ENCODE results near the gene FCHSD2.
"Not testable (repeated sequence)": the region's sequence is repeated elsewhere in the genome, so short reads cannot be mapped to it uniquely, and the experiment has no call there.

FCHSD2 gene

DNA sequence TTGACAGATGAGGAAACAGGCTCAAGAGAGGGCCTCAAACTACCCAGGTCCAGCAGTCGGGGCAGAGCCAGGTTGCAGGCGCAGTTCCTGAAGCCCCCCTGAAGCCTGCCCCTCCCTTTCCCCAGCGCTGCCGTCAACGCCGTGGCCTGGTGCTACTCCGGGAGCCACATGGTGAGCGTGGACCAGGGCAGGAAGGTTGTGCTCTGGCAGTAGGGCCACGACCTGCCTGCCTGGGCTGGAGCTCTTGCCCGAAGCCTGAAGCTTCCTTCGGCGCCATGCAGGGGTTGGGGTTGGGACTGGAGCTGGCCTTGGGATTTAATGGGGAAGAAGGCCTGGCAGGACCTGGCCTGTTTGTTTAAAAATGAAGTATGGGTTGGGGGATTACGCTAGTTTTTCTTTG lies 312.9 kb downstream of the FCHSD2 start:
- H3K9me3 ChIP-seq (ENCODE audit: insufficient read depth, low read length), result no peaks in the 10 kb centered on the region
- no peaks in the 10 kb centered on the region for H3K27me3 ChIP-seq (ENCODE audit: insufficient read depth, insufficient read length)
- peaks cover 11% of the 10 kb centered on the region for H3K36me3 ChIP-seq (ENCODE audit: insufficient read depth, insufficient read length, low read length)
- H3K4me3 ChIP-seq (ENCODE audit: insufficient read length, low read depth), result no peak overlapping the region
- TF ChIP-seq SUZ12 (IDR thresholded peaks at IDR 0.05; ENCODE audit: extremely low read depth, insufficient read depth, insufficient read length), result no peak
- no peak for TF ChIP-seq ZNF274 (IDR thresholded peaks at IDR 0.05; ENCODE audit: low read depth, low read length)
- TF ChIP-seq YY1 (IDR thresholded peaks at IDR 0.05; ENCODE audit: insufficient read depth, insufficient read length), result no peak
- no peak for DNase-seq (ENCODE audit: low read depth, low spot score)
- no peak overlapping the region for H3K9ac ChIP-seq (ENCODE audit: insufficient read length, low read depth)
- H3K4me1 ChIP-seq (ENCODE audit: insufficient read depth, insufficient read length), result peaks cover 2% of the 10 kb centered on the region

GRCh38 chr11:72828692-72829101 lies 313.4 kb downstream of the FCHSD2 start:
- Histone ChIP-seq H3K4me3 (ENCODE audit: insufficient read length, low read depth) (no peak overlapping the region), H3K4me1 (ENCODE audit: insufficient read depth, insufficient read length) (peaks cover 2% of the 10 kb centered on the region), H3K36me3 (ENCODE audit: insufficient read depth, insufficient read length, low read length) (peaks cover 11% of the 10 kb centered on the region), H3K9ac (ENCODE audit: insufficient read length, low read depth) (no peak overlapping the region), H3K9me3 (ENCODE audit: insufficient read depth, low read length) (no peaks in the 10 kb centered on the region), H3K27me3 (ENCODE audit: insufficient read depth, insufficient read length) (no peaks in the 10 kb centered on the region)
- no peak for DNase-seq (ENCODE audit: low read depth, low spot score)
- TF ChIP-seq SUZ12 (IDR thresholded peaks at IDR 0.05; ENCODE audit: extremely low read depth, insufficient read depth, insufficient read length), result no peak
- no peak for TF ChIP-seq YY1 (IDR thresholded peaks at IDR 0.05; ENCODE audit: insufficient read depth, insufficient read length)
- no peak for TF ChIP-seq ZNF274 (IDR thresholded peaks at IDR 0.05; ENCODE audit: low read depth, low read length)

GRCh38 chr11:72828081-72828567 lies 314.0 kb downstream of the FCHSD2 start:
- H3K9ac ChIP-seq (ENCODE audit: insufficient read length, low read depth), result no peak overlapping the region
- TF ChIP-seq YY1 (IDR thresholded peaks at IDR 0.05; ENCODE audit: insufficient read depth, insufficient read length) (no peak), SUZ12 (IDR thresholded peaks at IDR 0.05; ENCODE audit: extremely low read depth, insufficient read depth, insufficient read length) (no peak), ZNF274 (IDR thresholded peaks at IDR 0.05; ENCODE audit: low read depth, low read length) (no peak)
- H3K9me3 ChIP-seq (ENCODE audit: insufficient read depth, low read length), result no peaks in the 10 kb centered on the region
- peaks cover 11% of the 10 kb centered on the region for H3K36me3 ChIP-seq (ENCODE audit: insufficient read depth, insufficient read length, low read length)
- H3K27me3 ChIP-seq (ENCODE audit: insufficient read depth, insufficient read length), result no peaks in the 10 kb centered on the region
- H3K4me1 ChIP-seq (ENCODE audit: insufficient read depth, insufficient read length), result peaks cover 2% of the 10 kb centered on the region
- H3K4me3 ChIP-seq (ENCODE audit: insufficient read length, low read depth), result no peak overlapping the region
- no peak for DNase-seq (ENCODE audit: low read depth, low spot score)

DNA sequence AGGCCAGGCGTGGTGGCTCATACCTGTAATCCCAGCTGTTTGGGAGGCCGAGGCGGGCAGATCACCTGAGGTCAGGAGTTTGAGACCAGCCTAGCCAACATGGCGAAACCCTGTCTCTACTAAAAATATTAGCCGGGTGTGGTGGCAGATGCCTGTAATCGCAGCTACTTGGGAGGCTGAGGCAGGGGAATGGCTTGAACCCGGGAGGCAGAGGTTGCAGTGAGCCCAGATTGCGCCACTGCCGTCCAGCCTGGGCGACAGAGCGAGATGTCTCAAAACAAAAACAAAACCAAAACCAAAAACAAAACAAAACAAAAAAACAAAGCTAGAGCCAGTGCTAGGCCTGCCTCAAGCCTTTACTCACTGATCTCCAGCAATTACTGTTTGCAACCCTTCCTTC lies 314.5 kb downstream of the FCHSD2 start:
- H3K4me1 ChIP-seq (ENCODE audit: insufficient read depth, insufficient read length); DNase-seq (ENCODE audit: low read depth, low spot score); H3K9ac ChIP-seq (ENCODE audit: insufficient read length, low read depth); H3K9me3 ChIP-seq (ENCODE audit: insufficient read depth, low read length); H3K27me3 ChIP-seq (ENCODE audit: insufficient read depth, insufficient read length); H3K4me3 ChIP-seq (ENCODE audit: insufficient read length, low read depth): not testable (repeated sequence)
- H3K36me3 ChIP-seq (ENCODE audit: insufficient read depth, insufficient read length, low read length), result peaks cover 11% of the 10 kb centered on the region

DNA sequence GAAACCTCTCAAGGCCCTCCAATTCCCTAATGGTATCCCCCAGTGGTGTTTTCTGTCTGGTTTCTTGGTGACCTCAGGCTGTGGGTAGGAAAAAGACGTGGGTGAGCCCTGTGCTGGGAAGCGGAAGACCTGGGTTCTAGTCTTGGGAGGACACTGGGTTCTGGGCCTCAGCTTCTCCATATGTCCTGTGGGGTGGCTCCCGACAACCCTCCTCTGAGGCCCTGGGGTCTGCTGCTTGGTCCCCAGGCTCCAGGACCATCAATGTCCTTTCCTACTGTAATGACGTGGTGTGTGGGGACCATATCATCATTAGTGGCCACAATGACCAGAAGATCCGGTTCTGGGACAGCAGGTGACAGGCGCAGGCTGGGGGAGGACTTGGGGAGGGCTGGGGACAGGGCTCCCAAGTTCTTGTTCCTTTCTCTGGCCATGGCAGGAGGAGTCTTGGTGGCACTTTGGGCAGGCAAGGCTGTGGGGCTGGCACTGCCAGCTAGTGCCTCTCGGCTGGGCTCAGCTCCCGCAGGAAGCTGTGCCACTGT lies 315.1 kb downstream of the FCHSD2 start:
- H3K9me3 ChIP-seq (ENCODE audit: insufficient read depth, low read length), result no peaks in the 10 kb centered on the region
- TF ChIP-seq ZNF274 (IDR thresholded peaks at IDR 0.05; ENCODE audit: low read depth, low read length) (no peak), YY1 (IDR thresholded peaks at IDR 0.05; ENCODE audit: insufficient read depth, insufficient read length) (no peak), SUZ12 (IDR thresholded peaks at IDR 0.05; ENCODE audit: extremely low read depth, insufficient read depth, insufficient read length) (no peak)
- H3K4me1 ChIP-seq (ENCODE audit: insufficient read depth, insufficient read length), result peaks cover 2% of the 10 kb centered on the region
- H3K4me3 ChIP-seq (ENCODE audit: insufficient read length, low read depth), result no peak overlapping the region
- H3K36me3 ChIP-seq (ENCODE audit: insufficient read depth, insufficient read length, low read length), result peaks cover 11% of the 10 kb centered on the region
- no peak overlapping the region for H3K9ac ChIP-seq (ENCODE audit: insufficient read length, low read depth)
- no peaks in the 10 kb centered on the region for H3K27me3 ChIP-seq (ENCODE audit: insufficient read depth, insufficient read length)
- no peak for DNase-seq (ENCODE audit: low read depth, low spot score)

DNA sequence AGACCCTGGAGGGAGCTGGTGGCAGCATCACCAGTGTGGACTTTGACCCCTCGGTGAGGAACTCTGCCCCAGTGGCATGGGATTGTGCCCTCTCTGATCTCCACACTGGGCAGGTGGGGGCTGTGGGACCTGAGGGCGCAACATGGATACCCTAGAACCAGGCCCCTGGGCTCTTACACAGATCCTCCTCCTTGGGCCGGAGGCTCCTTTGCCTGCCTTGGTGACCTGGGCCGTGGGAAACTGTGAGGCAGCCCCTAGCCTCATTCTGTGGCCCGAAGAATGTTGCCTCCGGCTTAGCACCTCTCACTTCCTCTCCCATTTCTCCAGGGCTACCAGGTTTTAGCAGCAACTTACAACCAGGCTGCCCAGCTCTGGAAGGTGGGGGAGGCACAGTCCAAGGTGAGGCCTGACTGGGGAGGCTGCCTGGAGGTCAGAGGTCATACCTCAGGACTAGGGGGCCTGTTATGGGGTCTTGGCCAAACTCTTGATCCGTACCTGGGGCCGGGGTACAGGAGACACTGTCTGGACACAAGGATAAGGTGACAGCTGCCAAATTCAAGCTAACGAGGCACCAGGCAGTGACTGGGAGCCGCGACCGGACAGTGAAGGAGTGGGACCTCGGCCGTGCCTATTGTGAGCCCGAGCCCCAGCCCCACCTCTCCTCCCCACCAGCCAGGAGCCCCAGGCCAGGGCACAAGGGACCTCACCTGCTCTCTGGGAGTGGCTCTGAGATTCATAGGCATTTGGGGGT lies 315.8 kb downstream of the FCHSD2 start:
- Histone ChIP-seq H3K9ac (ENCODE audit: insufficient read length, low read depth) (no peak overlapping the region), H3K4me3 (ENCODE audit: insufficient read length, low read depth) (no peak overlapping the region), H3K4me1 (ENCODE audit: insufficient read depth, insufficient read length) (peaks cover 2% of the 10 kb centered on the region), H3K36me3 (ENCODE audit: insufficient read depth, insufficient read length, low read length) (peaks cover 11% of the 10 kb centered on the region), H3K27me3 (ENCODE audit: insufficient read depth, insufficient read length) (no peaks in the 10 kb centered on the region), H3K9me3 (ENCODE audit: insufficient read depth, low read length) (no peaks in the 10 kb centered on the region)
- no peak for DNase-seq (ENCODE audit: low read depth, low spot score)
- no peak for TF ChIP-seq SUZ12 (IDR thresholded peaks at IDR 0.05; ENCODE audit: extremely low read depth, insufficient read depth, insufficient read length)
- no peak for TF ChIP-seq YY1 (IDR thresholded peaks at IDR 0.05; ENCODE audit: insufficient read depth, insufficient read length)
- no peak for TF ChIP-seq ZNF274 (IDR thresholded peaks at IDR 0.05; ENCODE audit: low read depth, low read length)

- no peak overlapping the region for H3K4me3 ChIP-seq (ENCODE audit: insufficient read length, low read depth)
- H3K4me1 ChIP-seq (ENCODE audit: insufficient read depth, insufficient read length), result peaks cover 2% of the 10 kb centered on the region
- no peak for TF ChIP-seq ZNF274 (IDR thresholded peaks at IDR 0.05; ENCODE audit: low read depth, low read length)
- TF ChIP-seq YY1 (IDR thresholded peaks at IDR 0.05; ENCODE audit: insufficient read depth, insufficient read length), result no peak
- no peak for TF ChIP-seq SUZ12 (IDR thresholded peaks at IDR 0.05; ENCODE audit: extremely low read depth, insufficient read depth, insufficient read length)
- H3K36me3 ChIP-seq (ENCODE audit: insufficient read depth, insufficient read length, low read length), result peaks cover 13% of the 10 kb centered on the region
- H3K9ac ChIP-seq (ENCODE audit: insufficient read length, low read depth), result no peak overlapping the region
- DNase-seq (ENCODE audit: low read depth, low spot score), result no peak
- no peaks in the 10 kb centered on the region for H3K27me3 ChIP-seq (ENCODE audit: insufficient read depth, insufficient read length)
- H3K9me3 ChIP-seq (ENCODE audit: insufficient read depth, low read length), result no peaks in the 10 kb centered on the region
Observed at GRCh38 chr11:72825661-72826060, 316.5 kb downstream of the FCHSD2 start.

Data from NT2/D1 (cell line).